Endothelial cell of umbilical vein (primary cell): ENCODE results near the gene MDP1. TPM values are rescaled to one million over a fixed set of nuclear protein-coding genes. Genes with fewer than 3 reads are reported as not detected.

Source experiments
- BruUV-seq: library from RNA; stranded (reverse); fragments of 400-500 nt; replicated peaks from 2 replicates; lab custom pipeline; 2021; lab: Mats Ljungman, UMichigan
- CTCF ChIA-PET: fragments of 300-600, 350-600 bp; sonication (Branson Sonifier 250); formaldehyde crosslinking; loops from one replicate; lab custom pipeline; 2021; ENCODE audit warnings: antibody characterized with exemption, inconsistent platforms; lab: Charles Lee
- POLR2A ChIA-PET: fragments of 300-600, 350-600 bp; sonication (Branson Sonifier 250); formaldehyde crosslinking; loops from one replicate; lab custom pipeline; 2021; ENCODE audit warnings: antibody characterized with exemption, inconsistent platforms; lab: Charles Lee
- DNase-seq: peaks from one replicate; pipeline ENCODE4 v3.0.0-alpha.2; 2011; ENCODE audit warnings: low read depth, low spot score
- FAIRE-seq: peaks from 2 replicates; lab custom pipeline; 2011; peaks lifted over from hg19 to GRCh38; lab: Jason Lieb, UNC
- H2AFZ ChIP-seq: 2 replicates; pipeline ENCODE4 v1.6.0; 2012; ENCODE audit warnings: low read depth, low read length, control low read depth, inconsistent platforms
- H3K27ac ChIP-seq: 2 replicates; pipeline ENCODE4 v1.5.1; 2011; ENCODE audit warnings: low read depth, mild to moderate bottlenecking, control low read depth, low read length, moderate library complexity; ENCODE audit not compliant: insufficient read depth
- H3K27me3 ChIP-seq, 2 experiments: 2 replicates each; pipeline versions ENCODE4 v1.6.0 to v1.6.1; 2011; ENCODE audit warnings: low read length in 2 of 2, mixed read lengths in 1 of 2; ENCODE audit not compliant: control insufficient read depth in 2 of 2, insufficient read depth in 2 of 2
- H3K36me3 ChIP-seq, 2 experiments: 2 replicates in 1 of 2; 3 replicates in 1 of 2; pipeline ENCODE4 v1.5.1; 2011; ENCODE audit warnings: low read length in 2 of 2, mild to moderate bottlenecking in 1 of 2, moderate library complexity in 1 of 2; ENCODE audit not compliant: control insufficient read depth in 2 of 2, insufficient read depth in 2 of 2; ENCODE audit errors: extremely low read depth in 1 of 2
- H3K4me1 ChIP-seq: 3 replicates; pipeline ENCODE4 v1.5.1; 2011; ENCODE audit warnings: mild to moderate bottlenecking, low read length; ENCODE audit not compliant: control insufficient read depth, insufficient read depth; ENCODE audit errors: extremely low read depth
- H3K4me2 ChIP-seq: 2 replicates; pipeline ENCODE4 v1.6.1; 2011; ENCODE audit warnings: low read length, control low read depth, mixed read lengths; ENCODE audit not compliant: insufficient read depth
- H3K4me3 ChIP-seq, 3 experiments: fragments of 200-600 bp in 1 of 3; sonication (generic), shearing (Covaris generic) in 1 of 3; replicated peaks in 1 of 3; 2 replicates each; pipeline ENCODE4 v1.5.1; 2011 to 2016; ENCODE audit warnings: control low read depth in 3 of 3, low read length in 3 of 3, mild to moderate bottlenecking in 2 of 3, inconsistent platforms in 1 of 3, low read depth in 1 of 3, moderate library complexity in 1 of 3; ENCODE audit not compliant: insufficient read depth in 1 of 3
- H3K79me2 ChIP-seq: 2 replicates; pipeline ENCODE4 v1.6.0; 2012; ENCODE audit warnings: low read length, inconsistent platforms; ENCODE audit not compliant: control insufficient read depth, insufficient read depth
- H3K9ac ChIP-seq: replicated peaks from 2 replicates; pipeline ENCODE3; 2011; ENCODE audit warnings: low read length, control low read depth; ENCODE audit not compliant: insufficient read depth; ENCODE audit errors: extremely low read depth
- H3K9me1 ChIP-seq: replicated peaks from 3 replicates; pipeline ENCODE4 v1.6.0; 2011; ENCODE audit warnings: mild to moderate bottlenecking, low read length; ENCODE audit not compliant: control insufficient read depth, insufficient read depth; ENCODE audit errors: extremely low read depth
- H3K9me3 ChIP-seq: replicated peaks from 2 replicates; pipeline ENCODE4 v1.5.1; 2012; ENCODE audit warnings: low read length, inconsistent platforms; ENCODE audit not compliant: control insufficient read depth, insufficient read depth
- H4K20me1 ChIP-seq: replicated peaks from 2 replicates; pipeline ENCODE3; 2011; ENCODE audit warnings: mild to moderate bottlenecking, low read length; ENCODE audit not compliant: control insufficient read depth, insufficient read depth; ENCODE audit errors: extremely low read depth
- CTCF ChIP-seq, 2 donors: IDR thresholded peaks; 1 replicate in 1 of 2; 2 replicates in 1 of 2; pipeline ENCODE4 v1.5.1; 2011; ENCODE audit warnings: low read length in 2 of 2, mild to moderate bottlenecking in 2 of 2, moderate library complexity in 2 of 2, control low read depth in 1 of 2, inconsistent platforms in 1 of 2, low read depth in 1 of 2; ENCODE audit not compliant: insufficient read depth in 1 of 2; ENCODE audit errors: extremely low read depth in 1 of 2
- EZH2 ChIP-seq: IDR thresholded peaks from 2 replicates; pipeline ENCODE4 v1.6.1; 2012; ENCODE audit warnings: borderline replicate concordance, low read depth, mild to moderate bottlenecking, moderate library complexity, low read length, inconsistent platforms; ENCODE audit not compliant: severe bottlenecking
- FOS ChIP-seq: IDR thresholded peaks from 2 replicates; pipeline ENCODE4 v1.6.1; 2011; ENCODE audit warnings: mild to moderate bottlenecking, low read length, moderate library complexity, borderline replicate concordance; ENCODE audit not compliant: insufficient read depth
- GATA2 ChIP-seq: IDR thresholded peaks from 2 replicates; pipeline ENCODE4 v1.7.0; 2011; ENCODE audit warnings: low read depth, mild to moderate bottlenecking, moderate library complexity, mixed read lengths, low read length; ENCODE audit not compliant: insufficient read length, insufficient read depth
- JUN ChIP-seq: IDR thresholded peaks from 2 replicates; pipeline ENCODE4 v1.6.1; 2011; ENCODE audit warnings: borderline replicate concordance, low read depth; ENCODE audit not compliant: insufficient read length, insufficient read depth
- MYC ChIP-seq: IDR thresholded peaks from one replicate; pipeline ENCODE4 v1.6.1; 2011; ENCODE audit warnings: mild to moderate bottlenecking, low read depth, low read length
- POLR2A ChIP-seq: IDR thresholded peaks from 2 replicates; pipeline ENCODE4 v1.6.1; 2012; ENCODE audit warnings: low read depth, mild to moderate bottlenecking, control low read depth, low read length
- POLR2AphosphoS5 ChIP-seq: IDR thresholded peaks from 2 replicates; pipeline ENCODE4 v1.6.1; 2012; ENCODE audit warnings: low read depth, mild to moderate bottlenecking, control low read depth, low read length, moderate library complexity; ENCODE audit not compliant: insufficient read depth
- dilution Hi-C: fragments of 300-500 bp; cut with MboI; formaldehyde crosslinking; loops from one replicate; pipeline ENCODE4 v1.15.0; 2019; ENCODE audit warnings: low sequenced_read_pairs; ENCODE audit not compliant: extremely low pct_ligation_motif_present
- intact Hi-C: fragments of 100-400 bp; cut with micrococcal nuclease; formaldehyde crosslinking; loops from one replicate; pipeline ENCODE4 v1.10.0; 2022
- polyA plus RNA-seq, 4 experiments: library from polyadenylated mRNA; depleted of rRNA in 3 of 4; stranded (reverse) in 3 of 4; unstranded in 1 of 4; fragments of >200 nt; gene quantifications; 2 replicates each; pipeline versions ENCODE4 v1.2.1 to v1.2.3, GENCODE V29; 2011 to 2012; ENCODE audit warnings: missing spikeins in 1 of 4
- total RNA-seq: library from RNA; stranded (reverse); gene quantifications from 2 replicates; pipeline ENCODE4 v1.2.3, GENCODE V29; 2021
- TF ChIP-seq, protein P1 (sequence below): IDR thresholded peaks from 2 replicates; pipeline ENCODE4 v1.6.1; 2011; ENCODE audit not compliant: insufficient read depth, insufficient read length

The MDP1 gene
- total and polyA plus RNA-seq, 2 donors (not counting 3 experiments of a cell fraction or from before 2014, with no cell fraction given) = 8.1 to 22.7 TPM

GRCh38 chr14:24260026-24260779, 44.3 kb upstream of the MDP1 start:
- DNase-seq (no peak), FAIRE-seq (no peak)
- intact Hi-C loops = no loop called here
- H4K20me1 ChIP-seq = no peaks in the 10 kb centered on the region
- H3K4me1 ChIP-seq = no peaks in the 10 kb centered on the region
- no peaks in the 10 kb centered on the region for H3K27me3 ChIP-seq
- no peaks in the 10 kb centered on the region for H3K9me1 ChIP-seq
- ChIA-PET POLR2A (interaction anchor here (0.6 kb wide), 1 partner anchor 40 kb away, joined by 3 read pairs; no protein-coding TSS in a partner anchor), CTCF (no interaction called here)
- H3K79me2 ChIP-seq = no peaks in the 10 kb centered on the region
- H3K4me2 ChIP-seq = no peak overlapping the region
- H3K27ac ChIP-seq = no peak overlapping the region
- no peak overlapping the region for H3K4me3 ChIP-seq
- dilution Hi-C loops = no loop called here
- no peaks in the 10 kb centered on the region for H3K36me3 ChIP-seq
- H2AFZ ChIP-seq = no peak overlapping the region
- TF ChIP-seq MYC (no peak), EZH2 (no peak), POLR2A (no peak), CTCF (IDR thresholded peaks at IDR 0.05; ENCODE audit: extremely low read depth in 1 of 2, insufficient read depth in 1 of 2, low read depth in 1 of 2, low read length in 2 of 2) (no peak), GATA2 (no peak), FOS (no peak), POLR2AphosphoS5 (no peak), JUN (no peak)
- TF ChIP-seq, protein P1, sequence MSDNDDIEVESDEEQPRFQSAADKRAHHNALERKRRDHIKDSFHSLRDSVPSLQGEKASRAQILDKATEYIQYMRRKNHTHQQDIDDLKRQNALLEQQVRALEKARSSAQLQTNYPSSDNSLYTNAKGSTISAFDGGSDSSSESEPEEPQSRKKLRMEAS = no peak
- no TSS peak for BruUV-seq
- H3K9ac ChIP-seq = no peak overlapping the region
- H3K9me3 ChIP-seq = no peaks in the 10 kb centered on the region
